ENCODE data around the gene CHEK1. TPM values are rescaled to one million over a fixed set of nuclear protein-coding genes. Genes with fewer than 3 reads are reported as not detected.

CHEK1 gene
- total RNA-seq, 4 donors from 2014 or later, result 0.60 to 1.5 (median 0.91) TPM

DNA sequence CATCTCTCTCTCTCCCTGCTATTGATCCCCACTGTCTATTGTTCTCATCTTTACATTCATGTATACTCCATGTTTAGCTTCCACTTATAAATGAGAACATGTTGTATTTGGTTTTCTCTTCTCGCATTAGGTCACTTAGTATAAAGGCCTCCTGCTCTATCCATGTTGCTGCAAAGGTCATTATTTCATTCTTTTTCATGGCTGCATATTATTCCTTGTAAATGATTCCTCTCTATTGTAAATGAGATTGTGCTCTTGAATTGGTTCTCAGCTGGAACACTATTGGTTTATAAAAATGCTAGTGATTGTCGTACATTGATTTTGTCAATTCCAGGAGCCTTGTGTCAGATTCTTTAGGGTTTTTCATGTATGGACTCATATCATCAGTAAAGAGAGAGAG, 42.2 kb downstream of the CHEK1 start:
- H3K27ac ChIP-seq, result no peak overlapping the region
- H3K27me3 ChIP-seq, result no peaks in the 10 kb centered on the region
- TF ChIP-seq, protein P1, sequence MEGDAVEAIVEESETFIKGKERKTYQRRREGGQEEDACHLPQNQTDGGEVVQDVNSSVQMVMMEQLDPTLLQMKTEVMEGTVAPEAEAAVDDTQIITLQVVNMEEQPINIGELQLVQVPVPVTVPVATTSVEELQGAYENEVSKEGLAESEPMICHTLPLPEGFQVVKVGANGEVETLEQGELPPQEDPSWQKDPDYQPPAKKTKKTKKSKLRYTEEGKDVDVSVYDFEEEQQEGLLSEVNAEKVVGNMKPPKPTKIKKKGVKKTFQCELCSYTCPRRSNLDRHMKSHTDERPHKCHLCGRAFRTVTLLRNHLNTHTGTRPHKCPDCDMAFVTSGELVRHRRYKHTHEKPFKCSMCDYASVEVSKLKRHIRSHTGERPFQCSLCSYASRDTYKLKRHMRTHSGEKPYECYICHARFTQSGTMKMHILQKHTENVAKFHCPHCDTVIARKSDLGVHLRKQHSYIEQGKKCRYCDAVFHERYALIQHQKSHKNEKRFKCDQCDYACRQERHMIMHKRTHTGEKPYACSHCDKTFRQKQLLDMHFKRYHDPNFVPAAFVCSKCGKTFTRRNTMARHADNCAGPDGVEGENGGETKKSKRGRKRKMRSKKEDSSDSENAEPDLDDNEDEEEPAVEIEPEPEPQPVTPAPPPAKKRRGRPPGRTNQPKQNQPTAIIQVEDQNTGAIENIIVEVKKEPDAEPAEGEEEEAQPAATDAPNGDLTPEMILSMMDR (IDR thresholded peaks at IDR 0.05), result no peak
- TF ChIP-seq EP300 (IDR thresholded peaks at IDR 0.05) (no peak), POLR2A (IDR thresholded peaks at IDR 0.05) (no peak)
- no peak for DNase-seq (ENCODE audit: low spot score in 2 of 2)
- no peaks in the 10 kb centered on the region for H3K36me3 ChIP-seq
- H3K9me3 ChIP-seq, result peaks cover 0 to 12% (median 4%) of the 10 kb centered on the region in 4 donors
- WGBS, 2 donors, result 94 to 99% methylated on average over 2 of the region's 2 CpGs
- no peaks in the 10 kb centered on the region for H3K4me1 ChIP-seq
- no peak overlapping the region for H3K4me3 ChIP-seq

DNA sequence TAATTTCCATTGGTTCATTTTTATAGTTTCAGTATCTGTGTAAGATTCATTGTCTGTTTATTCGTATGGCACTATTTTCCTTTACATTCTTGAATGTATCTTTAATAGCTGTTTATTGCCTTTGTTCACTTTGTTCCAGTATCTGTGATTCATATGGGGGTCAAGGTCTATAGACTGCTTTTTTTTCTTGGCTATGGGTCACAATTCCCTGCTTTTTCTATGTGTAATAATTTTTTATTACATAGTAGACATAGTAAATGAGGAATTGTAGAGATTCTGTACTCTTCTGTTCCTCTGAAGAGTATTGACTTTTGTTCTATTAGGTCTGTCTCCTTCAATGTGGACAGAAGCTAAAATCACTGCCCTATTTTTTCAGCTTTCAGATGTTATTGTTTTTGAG, 45.2 kb downstream of the CHEK1 start:
- 61 to 73% methylated on average over 1 of the region's 1 CpG for WGBS, 2 donors
- peaks cover 0 to 9% (median 3%) of the 10 kb centered on the region in 4 donors for H3K9me3 ChIP-seq
- no peaks in the 10 kb centered on the region for H3K36me3 ChIP-seq
- H3K4me1 ChIP-seq, result no peaks in the 10 kb centered on the region
- DNase-seq (ENCODE audit: low spot score in 2 of 2), result no peak
- no peak overlapping the region for H3K27ac ChIP-seq
- H3K27me3 ChIP-seq, result no peaks in the 10 kb centered on the region
- H3K4me3 ChIP-seq, result no peak overlapping the region
- no peak for TF ChIP-seq EP300 (IDR thresholded peaks at IDR 0.05)
- TF ChIP-seq, protein P1 (IDR thresholded peaks at IDR 0.05), result no peak
- no peak for TF ChIP-seq POLR2A (IDR thresholded peaks at IDR 0.05)

DNA sequence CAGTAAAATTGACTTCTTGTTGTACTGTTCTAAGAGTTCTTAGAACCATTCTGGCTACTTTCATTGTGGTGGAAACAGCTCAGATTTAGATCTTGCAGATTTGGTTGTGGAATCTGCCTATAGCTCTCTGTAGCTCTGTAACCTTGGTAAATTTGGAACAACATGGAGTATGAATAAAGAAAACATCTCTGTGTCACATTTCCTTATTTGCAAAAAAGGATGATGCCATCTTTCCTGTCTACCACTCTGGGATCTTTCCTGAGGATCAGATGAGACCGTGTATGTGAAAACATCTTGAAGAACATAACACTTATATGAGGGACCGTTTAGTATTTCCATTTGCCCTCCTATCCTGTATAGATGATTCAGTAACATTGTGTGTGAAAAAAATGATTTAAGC, 46.6 kb downstream of the CHEK1 start:
- WGBS, 2 donors, result 86 to 88% methylated on average over 2 of the region's 2 CpGs
- H3K9me3 ChIP-seq, result peaks cover 0 to 2% (median under 1%) of the 10 kb centered on the region in 4 donors
- H3K27me3 ChIP-seq, result no peaks in the 10 kb centered on the region

DNA sequence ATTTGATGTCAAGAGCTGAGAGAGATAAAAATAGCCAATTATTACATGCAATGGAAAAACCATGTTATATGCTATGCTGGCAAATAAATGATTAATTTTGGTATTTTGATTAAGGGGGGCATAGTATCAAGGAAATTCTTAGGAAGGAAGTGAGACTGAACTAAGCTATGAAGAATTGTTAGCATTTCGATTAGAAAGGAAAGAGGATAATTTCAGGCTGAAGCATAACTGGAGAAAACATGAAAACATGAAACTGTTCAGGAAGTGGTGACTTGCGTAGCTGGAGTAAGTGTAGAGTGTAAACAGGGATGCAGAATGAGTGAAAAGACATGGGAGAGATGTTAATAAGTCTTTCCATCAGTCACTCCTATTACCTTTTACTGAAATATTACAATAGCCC, 49.2 kb downstream of the CHEK1 start:
- no peaks in the 10 kb centered on the region for H3K4me1 ChIP-seq
- no peak overlapping the region for H3K27ac ChIP-seq
- H3K27me3 ChIP-seq, result no peaks in the 10 kb centered on the region
- H3K4me3 ChIP-seq, result no peak overlapping the region
- no peaks in the 10 kb centered on the region for H3K9me3 ChIP-seq
- TF ChIP-seq POLR2A (IDR thresholded peaks at IDR 0.05), result no peak
- TF ChIP-seq EP300 (IDR thresholded peaks at IDR 0.05), result no peak
- TF ChIP-seq, protein P1 (IDR thresholded peaks at IDR 0.05), result no peak
- no peaks in the 10 kb centered on the region for H3K36me3 ChIP-seq
- 79 to 90% methylated on average over 2 of the region's 2 CpGs for WGBS, 2 donors
- no peak for DNase-seq (ENCODE audit: low spot score in 2 of 2)

More for the DNA sequence above, 46.6 kb downstream of the CHEK1 start:
- no peaks in the 10 kb centered on the region for H3K36me3 ChIP-seq
- no peak overlapping the region for H3K4me3 ChIP-seq
- H3K27ac ChIP-seq, result no peak overlapping the region
- no peaks in the 10 kb centered on the region for H3K4me1 ChIP-seq
- TF ChIP-seq, protein P1 (IDR thresholded peaks at IDR 0.05), result no peak
- TF ChIP-seq EP300 (IDR thresholded peaks at IDR 0.05) (no peak), POLR2A (IDR thresholded peaks at IDR 0.05) (no peak)
- no peak for DNase-seq (ENCODE audit: low spot score in 2 of 2)

DNA sequence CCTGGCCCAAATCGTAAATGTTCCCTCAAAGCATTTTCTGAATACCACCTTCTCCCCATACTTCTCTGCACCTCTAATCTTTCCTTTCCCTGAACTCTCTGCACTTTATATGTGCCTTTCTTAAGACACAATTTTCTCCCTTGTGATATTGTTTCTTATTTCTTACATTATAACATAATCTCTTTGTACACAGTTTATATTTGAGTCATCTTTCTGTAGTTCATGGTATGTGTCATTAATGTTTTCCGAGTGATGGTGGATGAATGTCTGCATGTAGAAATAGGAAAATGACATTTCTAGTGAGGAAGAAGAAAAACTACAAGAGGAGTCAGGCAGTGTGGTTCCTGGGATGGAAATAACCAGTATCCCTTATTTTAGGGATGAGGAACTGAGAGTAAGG, 50.2 kb downstream of the CHEK1 start:
- Histone ChIP-seq H3K4me1 (no peaks in the 10 kb centered on the region), H3K9me3 (no peaks in the 10 kb centered on the region), H3K36me3 (no peaks in the 10 kb centered on the region), H3K27me3 (no peaks in the 10 kb centered on the region), H3K4me3 (no peak overlapping the region), H3K27ac (no peak overlapping the region)
- no peak for TF ChIP-seq EP300 (IDR thresholded peaks at IDR 0.05)
- no peak for TF ChIP-seq POLR2A (IDR thresholded peaks at IDR 0.05)
- TF ChIP-seq, protein P1 (IDR thresholded peaks at IDR 0.05), result no peak
- no peak for DNase-seq (ENCODE audit: low spot score in 2 of 2)
- WGBS, 2 donors, result 93 to 94% methylated on average over 2 of the region's 2 CpGs

All from tibial nerve (tissue), 4 donors.